ENCODE results near the gene TSPAN5.

Gene TSPAN5

DNA sequence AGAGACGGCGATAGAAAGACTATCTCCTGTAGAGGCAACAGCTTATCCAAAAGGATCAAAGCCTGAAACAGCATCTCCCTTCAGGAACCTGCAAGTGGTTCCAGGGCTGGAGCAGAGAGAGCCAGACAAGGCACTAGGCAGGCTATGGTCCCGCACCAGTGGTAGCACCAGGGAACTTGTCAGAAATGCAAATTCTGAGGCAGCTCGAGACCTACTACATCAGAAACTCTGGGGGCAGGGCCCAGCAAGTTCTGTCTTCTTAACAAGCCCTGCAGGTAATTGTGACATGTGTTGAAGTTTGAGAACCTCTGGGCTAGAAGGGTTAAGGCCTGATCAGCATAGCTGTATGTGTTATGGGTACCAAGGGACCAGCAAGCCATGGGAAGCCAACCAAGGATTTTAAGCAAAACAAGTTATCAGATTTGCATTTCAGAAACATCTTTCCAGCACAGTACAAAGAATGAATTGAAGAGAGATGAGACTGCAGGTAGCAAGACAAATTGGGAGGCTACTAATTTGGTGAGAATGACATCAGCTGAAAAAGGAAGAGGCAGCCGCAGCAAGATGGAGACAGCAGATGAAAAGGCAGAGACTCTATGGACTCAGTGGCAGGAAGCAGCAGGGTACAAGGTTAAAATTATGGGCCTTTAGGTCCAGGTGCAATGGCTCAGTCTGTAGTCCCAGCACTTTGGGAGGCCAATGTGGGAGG is 139.7 kb downstream of the TSPAN5 start:
- no peak for DNase-seq (ENCODE audit: low read depth, low spot score)

DNA sequence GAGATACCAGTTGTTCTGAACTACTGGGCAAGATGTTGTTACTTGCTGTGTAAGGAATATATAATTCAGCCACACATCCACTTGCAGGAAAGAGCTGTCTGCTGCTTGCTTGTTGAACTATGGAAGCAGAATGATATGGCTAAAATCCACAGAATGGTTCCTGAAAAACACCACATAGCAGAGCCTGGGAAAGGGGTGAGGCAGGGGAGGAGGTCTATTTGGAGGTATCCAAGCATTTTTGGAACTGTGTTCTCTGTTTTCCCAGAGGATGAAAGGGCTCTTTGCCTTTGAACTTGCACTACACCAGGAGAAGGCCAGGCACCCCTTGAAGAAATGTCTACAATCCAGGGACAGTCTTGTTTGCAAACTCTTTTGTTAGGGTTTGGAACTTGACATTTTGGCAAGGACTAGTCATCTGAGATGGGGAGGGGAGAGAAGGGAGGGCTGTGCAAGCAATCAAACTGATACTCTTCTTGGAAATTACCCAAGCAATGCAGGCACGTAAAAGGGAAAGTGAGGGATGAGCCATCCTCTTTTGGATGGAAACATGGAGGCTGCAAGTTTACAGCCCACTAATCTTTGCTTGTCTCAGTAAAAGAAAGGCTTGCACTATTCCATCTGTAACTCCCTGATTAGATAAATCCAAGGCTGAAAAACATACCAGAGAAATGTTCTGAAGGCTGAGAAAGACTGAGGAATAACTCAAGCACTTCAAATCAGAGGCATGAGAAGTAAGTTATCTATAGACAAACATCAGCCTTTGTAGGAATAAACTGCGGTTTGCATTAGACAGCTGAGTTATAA is 141.0 kb downstream of the TSPAN5 start:
- DNase-seq (ENCODE audit: low read depth, low spot score): no peak

DNA sequence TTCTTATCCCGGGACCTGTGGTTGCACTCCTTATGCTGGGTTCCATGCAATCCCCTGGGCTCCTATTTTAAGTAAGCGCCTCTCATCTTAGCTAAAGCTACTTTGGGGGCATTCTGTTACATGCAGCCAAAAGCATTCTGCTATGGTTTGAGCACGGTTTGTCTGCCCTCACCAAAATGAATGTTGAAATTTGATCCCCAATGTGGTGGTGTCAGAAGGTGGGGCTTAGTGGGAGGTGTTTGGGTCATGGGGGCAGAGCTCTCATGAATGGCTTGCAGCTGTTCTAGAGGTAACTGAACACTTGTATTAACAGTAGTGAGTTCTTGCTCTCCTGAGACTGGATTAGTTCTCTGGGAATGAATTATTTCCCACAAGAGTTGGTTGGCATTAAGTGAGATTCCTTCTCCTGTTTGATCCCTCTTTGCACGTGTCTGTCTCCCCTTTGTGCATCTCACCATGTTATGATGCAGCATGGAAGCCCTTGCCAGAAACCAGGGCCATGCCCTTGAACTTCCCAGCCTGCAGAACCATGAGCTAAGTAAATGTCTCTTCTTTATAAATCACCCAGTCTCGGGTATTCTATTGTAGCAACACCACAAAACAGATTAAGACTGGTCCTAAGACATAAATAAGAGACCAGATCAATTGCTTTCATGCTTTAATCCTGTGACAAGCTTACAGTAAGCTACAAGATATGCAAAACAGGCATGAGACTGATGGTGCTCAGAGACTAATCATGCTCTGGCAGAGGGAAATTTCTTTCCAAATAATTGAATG is 141.8 kb downstream of the TSPAN5 start:
- DNase-seq (ENCODE audit: low read depth, low spot score): no peak

DNA sequence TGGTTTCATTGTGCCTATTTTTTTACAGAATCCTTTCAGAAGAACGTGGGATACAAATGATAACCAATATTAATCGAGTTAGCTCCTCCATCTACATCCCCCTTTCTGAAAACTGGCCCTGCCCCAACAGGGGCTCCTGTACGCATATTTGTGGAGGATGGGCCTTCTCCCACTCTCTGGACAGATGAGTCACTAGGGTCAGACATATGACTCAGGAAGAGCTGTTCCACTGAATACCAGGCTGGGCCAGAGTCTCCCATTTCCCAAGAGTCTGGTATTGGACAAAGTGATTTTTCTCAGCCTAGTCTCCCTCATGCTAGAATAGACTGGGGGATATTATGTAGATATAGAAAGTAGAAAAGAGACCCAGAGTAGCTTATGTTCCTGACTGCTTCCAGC is 142.4 kb downstream of the TSPAN5 start:
- DNase-seq (ENCODE audit: low read depth, low spot score): no peak

DNA sequence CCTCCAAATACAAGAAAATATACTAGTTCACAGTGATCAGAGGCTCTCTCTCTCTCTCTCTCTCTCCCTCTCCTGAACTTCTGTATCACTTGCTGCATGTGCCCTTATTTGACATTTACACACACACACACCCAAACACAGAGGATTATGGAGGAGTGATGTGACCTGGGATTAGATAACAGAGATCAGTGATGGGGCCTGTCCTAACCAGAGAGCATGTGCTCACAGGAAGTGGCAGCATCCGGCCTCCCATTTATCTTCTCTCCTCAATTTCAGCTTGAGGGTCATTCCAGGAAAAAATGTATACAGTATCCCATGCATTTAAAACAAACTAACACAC is 143.0 kb downstream of the TSPAN5 start:
- no peak for DNase-seq (ENCODE audit: low read depth, low spot score)

DNA sequence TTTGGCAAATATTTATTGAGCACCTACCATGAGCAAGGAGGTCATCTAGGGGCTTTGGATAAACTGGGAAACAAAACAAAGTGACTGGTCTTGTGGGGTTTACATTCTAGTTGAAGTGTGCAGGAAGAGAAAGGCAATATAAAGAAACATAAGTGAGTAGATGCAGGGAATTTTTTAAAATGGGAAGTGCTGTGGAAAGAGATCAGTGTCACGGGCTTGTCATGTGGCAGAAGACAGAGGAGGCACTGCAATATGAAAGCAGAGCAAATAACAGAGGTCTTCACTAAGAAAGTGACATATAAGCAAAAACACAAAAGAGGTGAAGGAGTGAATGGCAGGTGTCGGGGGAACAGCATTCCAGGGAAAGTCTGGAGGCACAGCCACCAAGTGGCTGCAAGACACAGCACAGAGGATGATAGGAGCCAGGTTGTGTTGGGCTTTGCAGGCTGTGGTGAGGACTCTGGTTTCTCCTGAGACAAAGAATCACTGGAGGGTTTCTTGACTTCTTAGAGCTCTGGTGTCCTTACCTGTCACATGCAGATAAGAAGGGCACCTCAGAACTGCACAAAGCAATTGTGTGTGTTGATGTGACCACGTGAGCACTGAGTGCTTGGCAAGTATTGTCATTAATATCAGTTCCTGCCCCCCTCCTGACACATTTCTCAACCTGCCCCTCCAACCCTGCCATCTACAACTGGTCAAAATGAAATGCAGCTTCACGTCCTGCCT is 143.5 kb downstream of the TSPAN5 start:
- no peak for DNase-seq (ENCODE audit: low read depth, low spot score)

DNA sequence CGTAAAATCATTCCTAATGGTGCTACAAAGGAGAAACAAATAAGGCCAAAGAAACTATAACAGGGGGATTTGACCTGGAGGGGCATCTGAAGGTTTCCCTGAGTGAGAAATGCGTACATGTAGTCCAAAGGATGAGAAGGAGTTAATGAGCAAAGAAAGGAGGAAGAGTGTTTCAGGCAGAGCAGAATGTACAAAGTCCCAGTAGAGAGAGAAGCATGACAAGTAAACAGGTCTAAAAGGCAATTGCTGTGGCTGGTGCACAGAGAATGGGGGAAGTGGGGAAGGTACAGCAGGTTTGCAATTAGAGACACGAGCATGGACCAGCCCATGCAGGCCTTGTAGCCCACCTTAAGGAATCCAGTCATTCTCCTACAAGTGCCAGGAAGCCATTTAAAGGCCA is 145.5 kb downstream of the TSPAN5 start:
- DNase-seq (ENCODE audit: low read depth, low spot score): no peak

DNA sequence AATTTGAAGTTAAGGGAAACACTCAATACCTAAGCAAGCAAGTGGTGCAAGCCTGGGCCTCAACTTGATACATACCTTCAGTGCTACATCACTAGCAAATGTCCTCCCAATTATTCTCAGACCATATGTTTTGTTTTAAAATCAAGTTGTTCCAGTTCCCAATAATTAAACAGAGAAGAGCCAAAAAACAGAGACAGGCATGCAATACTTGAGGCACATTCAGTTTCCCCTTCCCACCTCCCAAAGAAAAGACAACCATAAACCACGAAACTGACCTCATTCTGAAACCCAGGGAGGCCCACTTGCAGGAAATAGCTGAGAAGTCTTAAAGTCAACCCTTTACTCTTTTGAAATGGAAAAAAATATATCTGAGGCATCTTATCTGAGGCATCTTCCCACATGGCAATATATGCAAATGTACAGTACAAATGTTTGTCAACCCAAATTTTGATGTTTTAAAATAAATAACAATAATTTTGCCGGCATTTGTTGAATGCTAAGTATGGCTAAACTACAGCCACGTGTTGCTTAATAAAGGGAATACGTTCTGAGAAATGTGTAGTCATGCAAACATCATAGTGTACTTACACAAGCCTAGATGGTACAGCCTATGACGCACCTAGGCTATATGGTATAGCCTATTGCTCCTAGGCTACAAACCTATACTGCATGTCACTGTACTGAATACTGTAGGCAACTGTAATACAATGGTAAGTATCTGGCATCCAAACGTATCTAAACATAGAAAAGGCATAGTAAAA is 147.5 kb downstream of the TSPAN5 start:
- DNase-seq (ENCODE audit: low read depth, low spot score): no peak

DNA sequence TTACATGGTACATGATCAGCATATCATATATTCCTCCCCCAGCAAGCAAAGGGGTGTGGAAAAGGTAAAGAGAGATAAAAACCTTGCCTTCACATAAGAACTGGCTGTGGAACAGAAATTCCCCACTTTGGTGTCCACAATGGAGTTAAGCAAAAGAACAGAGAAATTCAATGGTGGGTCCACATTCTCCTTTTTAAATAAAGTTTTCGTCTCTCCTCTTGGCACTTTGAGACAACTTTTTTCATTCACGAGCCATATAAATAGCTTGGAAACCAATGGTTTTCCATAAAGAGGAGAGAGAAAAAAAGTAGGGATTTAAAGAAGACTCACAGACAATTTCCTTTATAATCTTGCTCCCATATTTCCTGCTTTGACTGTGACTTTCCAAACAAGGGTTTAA is 148.1 kb downstream of the TSPAN5 start:
- DNase-seq (ENCODE audit: low read depth, low spot score): no peak

DNA sequence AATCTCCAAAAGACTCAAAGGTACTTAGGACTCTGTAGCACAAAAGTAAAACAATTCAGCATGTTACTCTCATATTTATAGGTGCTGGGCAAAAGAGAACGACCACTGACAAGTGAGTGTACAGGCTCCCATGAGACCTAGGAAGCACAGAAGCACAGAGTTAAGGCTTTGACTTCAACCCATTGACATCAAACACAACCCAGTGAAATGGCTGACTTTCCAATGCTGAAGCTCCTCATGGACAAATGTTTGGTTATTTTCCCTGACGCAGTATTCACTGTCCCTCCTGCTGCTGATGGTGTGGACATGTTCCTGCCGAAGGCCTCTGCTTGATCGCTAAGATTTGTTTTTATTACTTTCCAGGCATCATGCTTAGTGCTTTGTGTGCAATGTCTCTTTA is 148.7 kb downstream of the TSPAN5 start:
- DNase-seq (ENCODE audit: low read depth, low spot score): no peak

DNA sequence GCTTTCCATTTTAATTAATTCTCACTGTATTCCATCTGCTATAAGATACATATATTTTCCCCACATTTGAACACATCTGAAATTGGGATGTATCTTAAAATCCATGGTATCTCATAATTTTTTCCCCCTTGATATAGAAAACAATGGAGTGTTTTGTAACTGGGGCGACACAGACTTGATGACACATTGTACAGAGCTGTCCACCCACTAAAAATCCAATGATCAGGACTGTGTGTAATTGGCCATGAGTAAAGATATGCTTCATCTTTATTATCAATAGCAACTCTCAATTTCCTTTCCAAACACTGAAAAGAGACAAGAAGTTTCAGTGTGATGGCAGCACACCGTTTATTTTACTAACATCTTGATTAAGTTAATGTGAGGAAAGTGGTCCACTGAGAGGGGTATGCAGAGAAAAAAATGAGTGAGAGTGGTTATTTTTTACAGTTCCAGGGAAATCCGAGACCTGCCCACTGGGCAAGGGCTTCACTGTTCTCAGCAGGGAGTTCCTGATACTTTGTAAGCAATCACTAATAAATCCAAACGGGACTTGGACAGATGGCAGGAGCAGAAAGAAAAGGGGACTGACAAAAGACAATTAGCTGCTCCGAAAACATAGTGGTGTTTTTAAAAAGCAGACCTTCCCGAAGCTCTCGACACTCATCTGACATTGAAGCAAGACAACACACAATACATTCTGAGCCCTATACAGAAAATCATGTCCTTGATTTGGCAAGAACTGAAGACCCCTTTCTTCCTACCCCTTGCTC is 149.4 kb downstream of the TSPAN5 start:
- DNase-seq (ENCODE audit: low read depth, low spot score): no peak

DNA sequence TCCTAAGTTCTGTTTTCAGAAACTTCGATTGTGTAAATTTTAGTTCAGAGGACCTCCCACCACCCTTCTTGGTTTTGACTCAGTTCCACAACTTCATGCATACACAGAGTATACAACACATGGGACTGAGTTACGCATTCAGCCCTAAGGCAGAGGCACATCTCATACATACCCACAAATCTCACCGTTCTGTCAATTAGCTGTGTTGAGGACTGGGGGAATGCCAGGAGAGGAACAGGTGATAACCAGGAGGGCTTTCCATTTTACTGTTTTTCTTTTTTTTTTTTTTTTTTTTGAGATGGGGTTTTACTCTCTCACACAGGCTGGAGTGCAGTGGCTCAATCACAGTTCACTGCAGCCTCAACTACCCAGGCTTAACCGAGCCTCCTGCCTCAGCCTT is 150.2 kb downstream of the TSPAN5 start:
- DNase-seq (ENCODE audit: low read depth, low spot score): no peak

DNA sequence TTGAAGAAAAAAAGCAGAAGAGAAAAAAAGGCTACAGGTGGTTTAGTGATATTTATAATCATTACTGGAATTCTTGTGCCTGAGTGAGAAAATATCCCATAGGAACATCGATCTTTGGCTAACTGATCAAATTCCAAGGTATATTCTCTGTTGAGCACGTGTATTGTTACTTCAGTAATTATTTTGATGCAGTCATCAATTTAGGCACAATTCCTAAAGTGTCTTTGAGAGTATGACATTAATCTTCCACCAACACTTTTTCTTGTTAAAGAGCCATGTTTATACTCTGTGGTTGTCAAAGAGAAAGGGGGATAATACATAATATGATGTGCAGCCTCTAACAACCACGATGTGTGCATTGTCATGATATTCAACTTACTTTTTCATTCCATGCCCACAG is 151.1 kb downstream of the TSPAN5 start:
- no peak for DNase-seq (ENCODE audit: low read depth, low spot score)

DNA sequence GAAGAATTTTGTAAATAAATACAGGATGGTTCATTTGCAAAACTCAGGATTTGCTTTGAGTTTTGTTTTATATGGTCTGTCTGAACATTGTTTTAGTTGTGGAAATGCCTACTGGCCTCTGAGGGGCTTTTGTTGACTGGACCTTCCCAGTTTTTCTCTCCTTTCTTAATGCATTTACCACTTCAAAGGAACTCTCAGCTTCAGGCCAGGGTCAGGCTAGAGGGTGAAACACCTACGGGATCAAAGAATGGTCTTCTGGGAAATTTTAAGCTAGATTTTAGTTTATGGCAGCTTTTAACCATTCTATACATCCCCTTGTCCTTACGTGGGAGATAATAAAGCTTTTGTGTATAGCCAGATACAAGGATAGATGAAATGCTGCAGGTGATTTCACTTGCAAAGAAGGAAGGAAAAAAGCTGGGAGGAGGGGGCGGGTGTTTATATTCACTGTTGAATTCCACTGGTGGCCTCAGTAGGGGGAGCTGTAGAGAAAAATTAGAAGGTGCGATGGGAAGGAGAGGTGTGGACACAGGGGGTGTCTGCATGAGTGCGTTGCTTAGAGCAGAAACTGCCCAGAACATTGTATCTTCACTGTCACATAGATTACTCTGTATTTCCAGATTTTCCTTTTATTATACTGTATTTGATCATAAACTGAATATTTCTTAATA is 151.8 kb downstream of the TSPAN5 start:
- no peak for DNase-seq (ENCODE audit: low read depth, low spot score)

DNA sequence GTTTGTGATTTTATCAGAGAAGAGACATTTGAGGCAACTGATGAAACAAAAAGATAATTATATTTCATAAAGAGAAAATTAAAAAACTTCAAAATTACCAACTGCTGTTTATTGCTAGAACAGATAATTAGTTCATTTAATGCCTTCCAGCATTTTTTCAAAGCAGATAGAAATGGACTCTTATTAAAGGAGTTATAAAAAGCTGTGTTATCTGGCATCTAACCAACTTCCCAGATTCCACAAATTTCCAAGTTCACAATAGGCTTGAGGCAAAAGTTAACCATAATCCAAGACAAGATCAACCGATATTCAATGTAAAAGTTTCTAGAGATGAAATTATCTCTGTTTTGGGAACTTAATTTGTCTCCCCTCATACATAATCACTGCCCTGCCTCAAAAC is 152.4 kb downstream of the TSPAN5 start:
- no peak for DNase-seq (ENCODE audit: low read depth, low spot score)

DNA sequence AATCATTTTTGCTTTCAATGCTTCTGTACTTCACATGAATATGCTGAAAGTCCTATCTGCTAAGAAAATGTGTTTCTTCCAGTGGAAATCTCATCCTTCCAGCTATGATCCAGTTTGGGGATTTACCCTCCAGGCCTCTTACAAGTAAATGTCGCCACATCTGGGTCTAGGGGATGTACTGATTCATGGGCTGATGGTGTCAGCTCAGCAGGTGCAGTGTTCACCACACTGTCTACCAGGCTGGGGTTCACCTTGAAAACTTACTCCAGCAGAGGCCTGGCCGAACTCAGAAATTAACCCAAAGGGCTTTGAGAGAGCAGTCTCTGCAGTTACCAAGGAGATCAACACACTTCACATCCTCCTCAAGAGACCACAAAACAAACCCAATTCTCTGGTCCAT is 154.3 kb downstream of the TSPAN5 start:
- no peak for DNase-seq (ENCODE audit: low read depth, low spot score)

DNA sequence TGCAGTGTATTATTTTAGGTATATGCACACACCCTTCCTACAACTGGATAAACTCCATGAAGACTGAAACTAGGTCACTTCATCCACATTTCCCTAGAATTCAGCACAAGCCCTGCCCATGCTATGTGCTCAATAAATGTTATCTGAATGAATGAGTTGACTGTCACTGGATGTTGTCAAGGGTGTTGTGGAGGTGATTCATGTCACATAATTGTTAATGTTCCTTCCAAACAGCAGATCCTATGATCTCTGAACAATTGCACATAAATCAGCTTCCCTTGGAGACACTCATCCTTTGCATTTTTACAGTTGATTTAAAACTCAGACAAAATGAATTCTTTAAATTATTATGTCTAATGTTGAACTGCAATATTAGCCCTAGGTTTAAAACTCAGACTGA is 154.7 kb downstream of the TSPAN5 start:
- DNase-seq (ENCODE audit: low read depth, low spot score): no peak

DNA sequence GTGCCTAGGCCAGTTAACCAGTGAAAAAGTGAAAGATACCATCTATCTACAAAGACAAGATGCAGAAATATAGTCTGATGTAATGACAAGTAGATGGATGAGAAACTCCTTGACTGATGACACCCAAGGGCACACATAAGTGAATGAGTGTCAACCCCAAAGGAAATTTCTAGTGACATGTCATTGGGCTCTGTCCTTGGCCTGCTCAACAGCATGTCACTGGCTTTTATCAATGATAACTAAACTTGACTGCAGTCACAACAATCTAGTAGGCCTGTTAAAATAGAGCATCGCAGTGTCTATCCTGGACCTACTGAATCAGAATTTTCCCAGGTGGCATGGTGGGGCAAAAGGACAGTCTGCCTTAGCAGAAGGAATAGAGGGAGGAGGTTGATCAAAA is 155.8 kb downstream of the TSPAN5 start:
- no peak for DNase-seq (ENCODE audit: low read depth, low spot score)

DNA sequence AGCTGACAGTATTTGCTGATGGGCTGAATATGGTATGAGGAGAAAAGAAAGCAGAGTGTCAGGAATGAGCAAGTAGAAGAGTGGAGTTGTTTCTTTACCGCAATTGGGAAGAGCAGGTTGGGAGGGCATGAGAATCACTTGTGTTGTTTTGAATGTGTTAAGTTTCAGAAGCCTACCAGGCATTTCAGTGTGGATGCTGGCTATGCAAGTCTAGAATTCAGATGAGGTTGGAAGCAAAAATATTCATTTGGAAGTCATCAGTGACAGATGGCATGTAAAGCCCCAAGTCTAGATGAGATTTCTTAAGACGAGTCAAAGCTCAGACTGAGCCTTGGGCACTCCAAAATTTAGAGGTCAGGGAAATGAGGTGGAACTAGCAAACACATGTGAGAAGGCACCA is 156.4 kb downstream of the TSPAN5 start:
- DNase-seq (ENCODE audit: low read depth, low spot score): no peak

DNA sequence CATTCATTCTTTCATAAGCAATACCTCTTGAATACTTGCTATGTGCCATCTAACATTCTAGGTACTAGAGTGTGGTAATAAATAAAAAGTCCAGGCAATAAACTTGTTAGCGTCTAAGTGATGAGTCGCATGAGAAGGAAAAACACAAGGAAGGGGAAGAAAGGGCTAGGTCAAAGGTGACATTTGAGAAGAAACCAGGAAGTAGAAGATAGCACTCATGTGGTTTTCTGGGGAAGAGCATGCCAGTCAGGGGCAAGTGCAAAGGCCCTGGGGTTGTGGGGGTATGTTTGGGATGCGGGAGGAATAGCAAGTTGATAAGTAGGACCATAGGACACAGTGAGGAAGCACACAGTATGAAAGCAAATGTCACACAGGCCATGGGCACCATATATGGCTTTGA is 157.0 kb downstream of the TSPAN5 start:
- DNase-seq (ENCODE audit: low read depth, low spot score): no peak
